Measurements from ENCODE around the gene MYO7B. TPM values are rescaled to one million over a fixed set of nuclear protein-coding genes. Genes with fewer than 3 reads are reported as not detected.

MYO7B gene
- total RNA-seq, 5 donors from 2014 or later (not counting 1 experiment from before 2014, with no cell fraction given) = 0.13 to 0.96 (median 0.28) TPM; not detected in 1

DNA sequence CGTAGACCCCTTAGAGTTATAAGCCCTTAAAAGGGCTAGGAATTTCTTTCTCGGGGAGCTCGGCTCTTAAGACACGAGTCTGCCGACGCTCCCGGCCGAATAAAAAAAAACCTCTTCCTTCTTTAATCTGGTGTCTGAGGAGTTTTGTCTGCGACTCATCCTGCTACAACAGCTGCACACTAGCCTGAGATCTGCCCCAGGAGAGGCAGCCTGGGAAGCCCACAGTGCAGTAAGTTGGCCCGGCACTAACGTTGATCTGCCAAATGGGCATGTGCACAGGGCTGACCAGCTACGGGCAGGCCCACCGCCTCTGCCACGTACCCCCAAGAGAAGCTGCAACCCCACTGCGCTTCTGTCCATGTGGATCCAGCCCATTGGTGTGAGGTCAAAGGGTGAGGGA lies 148.3 kb downstream of the MYO7B start:
- peaks cover 0 to 8% (median 5%) of the 10 kb centered on the region in 3 donors for H3K9me3 Mint-ChIP-seq
- ATAC-seq (replicated peaks in 1 of 4) = no peak
- H3K4me1 ChIP-seq (ENCODE audit: control insufficient read depth in 1 of 2, extremely low read depth in 1 of 2, insufficient read depth in 2 of 2, low read length in 2 of 2) = no peaks in the 10 kb centered on the region
- H3K4me3 ChIP-seq (ENCODE audit: control insufficient read depth in 1 of 2, extremely low read depth in 1 of 2, low read length in 1 of 2) = no peak overlapping the region
- ChIA-PET POLR2A (no interaction called here), CTCF (no interaction called here)
- H3K4me1 Mint-ChIP-seq = peaks cover 2 to 11% (median 3%) of the 10 kb centered on the region in 3 donors
- no peak overlapping the region for H3K27ac Mint-ChIP-seq
- H3K4me3 Mint-ChIP-seq = no peak overlapping the region
- H3K27me3 Mint-ChIP-seq = peaks cover under 1 to 7% of the 10 kb centered on the region in 2 donors
- H3K36me3 Mint-ChIP-seq = no peaks in the 10 kb centered on the region
- DNase-seq = no peak
- no peak overlapping the region for H3K27ac ChIP-seq (ENCODE audit: low read length)
- peaks cover 0 to 29% of the 10 kb centered on the region in 2 experiments for H3K27me3 ChIP-seq (replicated peaks in 1 of 2; ENCODE audit: control insufficient read depth in 2 of 2, extremely low read depth in 1 of 2, insufficient read depth in 2 of 2, low read length in 1 of 2)
- WGBS (ENCODE audit: insufficient coverage) = no CpG with 5 or more reads among the region's 15 CpGs
- peaks cover 0 to 4% of the 10 kb centered on the region in 2 donors for H3K36me3 ChIP-seq (ENCODE audit: control insufficient read depth in 2 of 2, extremely low read depth in 1 of 2, insufficient read depth in 1 of 2, low read length in 1 of 2)
- H3K9me3 ChIP-seq = no peaks in the 10 kb centered on the region

DNA sequence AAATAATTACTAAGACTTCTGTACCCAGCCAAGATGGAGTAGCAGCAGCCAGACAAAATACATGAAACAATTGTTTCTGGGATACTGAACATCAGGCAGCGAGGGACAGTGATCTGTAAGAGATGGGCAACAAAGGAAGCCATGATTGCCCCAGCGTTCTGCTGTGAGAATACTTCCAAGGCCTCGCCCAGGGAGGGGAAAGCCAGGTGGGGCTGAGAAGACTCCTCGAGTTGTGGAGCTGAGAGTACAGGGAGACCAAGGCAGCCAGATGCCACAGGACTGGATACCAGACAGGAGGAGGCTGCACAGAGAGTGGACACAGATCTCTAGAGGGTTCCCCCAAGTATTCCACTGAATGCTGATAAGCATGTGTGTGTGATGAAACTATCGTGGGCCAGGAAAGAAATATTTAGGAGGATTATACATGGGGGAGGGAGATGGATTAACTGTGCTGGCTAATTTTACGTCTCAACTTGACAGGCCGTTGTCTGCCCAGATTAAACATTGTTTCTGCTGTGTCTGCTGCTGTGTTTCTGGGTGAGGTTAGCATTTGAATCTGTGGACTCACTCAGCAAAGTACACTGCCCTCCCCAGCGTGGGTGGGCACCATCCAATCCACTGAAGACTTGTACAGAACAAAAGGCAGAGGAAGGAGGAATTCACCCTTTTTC lies 150.1 kb downstream of the MYO7B start:
- Histone ChIP-seq H3K9me3 (no peaks in the 10 kb centered on the region), H3K4me1 (ENCODE audit: control insufficient read depth in 1 of 2, extremely low read depth in 1 of 2, insufficient read depth in 2 of 2, low read length in 2 of 2) (no peaks in the 10 kb centered on the region), H3K4me3 (ENCODE audit: control insufficient read depth in 1 of 2, extremely low read depth in 1 of 2, low read length in 1 of 2) (no peak overlapping the region), H3K36me3 (ENCODE audit: control insufficient read depth in 2 of 2, extremely low read depth in 1 of 2, insufficient read depth in 1 of 2, low read length in 1 of 2) (peaks cover 0 to 4% of the 10 kb centered on the region in 2 donors), H3K27ac (ENCODE audit: low read length) (no peak overlapping the region), H3K27me3 (replicated peaks in 1 of 2; ENCODE audit: control insufficient read depth in 2 of 2, extremely low read depth in 1 of 2, insufficient read depth in 2 of 2, low read length in 1 of 2) (peaks cover 0 to 24% of the 10 kb centered on the region in 2 experiments)
- 67% methylated on average over 5 of the region's 8 CpGs for WGBS (ENCODE audit: insufficient coverage)
- no peak overlapping the region for H3K27ac Mint-ChIP-seq
- DNase-seq (no peak), ATAC-seq (replicated peaks in 1 of 4) (no peak)
- ChIA-PET POLR2A (no interaction called here), CTCF (no interaction called here)
- H3K9me3 Mint-ChIP-seq = peaks cover 0 to 12% (median 8%) of the 10 kb centered on the region in 3 donors
- peaks cover 0 to 6% of the 10 kb centered on the region in 2 donors for H3K27me3 Mint-ChIP-seq
- no peak overlapping the region for H3K4me3 Mint-ChIP-seq
- H3K36me3 Mint-ChIP-seq = no peaks in the 10 kb centered on the region
- peaks cover 2 to 11% (median 3%) of the 10 kb centered on the region in 3 donors for H3K4me1 Mint-ChIP-seq

Other genes starting within 250 kb of the MYO7B start
- gene ERCC3, start 241.5 kb upstream of the MYO7B start, total RNA-seq = 10 to 100 TPM; 41.5 to 62.1 (median 52.3) TPM
- 10 to 100 TPM; 81.6 to 89.1 (median 83.2) TPM for gene MAP3K2, start 147.7 kb upstream of the MYO7B start, total RNA-seq
- gene PROC, start 117.3 kb upstream of the MYO7B start, total RNA-seq = under 1 TPM in 3 of 5 donors, not detected in 2; 0.20 to 0.76 (median 0.49) TPM
- gene IWS1, start 9.2 kb upstream of the MYO7B start, total RNA-seq = 10 to 100 TPM; 20.8 to 47.1 (median 42.6) TPM
- gene GPR17, start 110.5 kb downstream of the MYO7B start, total RNA-seq = not detected
- gene LIMS2, start 139.8 kb downstream of the MYO7B start, total RNA-seq = 10 to 100 TPM in 3 of 5 donors, 1 to 10 TPM in 2; 8.4 to 14.8 (median 10.3) TPM
- gene SFT2D3, start 165.8 kb downstream of the MYO7B start, total RNA-seq = 10 to 100 TPM in 3 of 5 donors, 1 to 10 TPM in 2; 6.1 to 13.9 (median 12.4) TPM